NCI-H2171 (cell line): ENCODE data around the gene CAV1.

Experiments
- DNase-seq: peaks from one replicate; lab custom pipeline; 2025; lab: John Stamatoyannopoulos, UW

The CAV1 gene

DNA sequence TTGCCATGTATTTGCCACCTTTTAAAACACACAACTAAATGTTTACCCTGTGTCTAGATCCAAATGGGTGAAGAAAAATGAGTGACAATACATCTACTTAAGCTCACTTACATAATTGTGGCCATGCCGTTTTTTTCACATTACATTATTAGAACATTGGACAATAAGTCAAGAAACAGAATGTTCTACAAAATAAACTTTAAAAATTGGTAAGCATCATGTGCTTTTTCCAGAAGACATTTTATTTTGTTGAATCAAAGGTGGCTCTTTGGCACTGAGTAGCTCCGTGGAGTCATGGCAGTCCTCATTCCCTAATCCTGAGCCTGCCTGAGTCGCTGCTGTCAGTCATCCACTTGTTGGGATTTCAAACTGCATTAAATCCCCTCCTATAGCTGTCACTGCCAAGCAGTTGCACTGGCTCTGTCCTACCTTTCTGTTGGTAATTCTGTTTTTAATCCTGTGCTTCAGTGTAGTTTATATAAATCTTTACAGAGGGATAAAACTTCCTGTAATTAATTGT is 32.3 kb downstream of the CAV1 start:
- DNase-seq = no peak

DNA sequence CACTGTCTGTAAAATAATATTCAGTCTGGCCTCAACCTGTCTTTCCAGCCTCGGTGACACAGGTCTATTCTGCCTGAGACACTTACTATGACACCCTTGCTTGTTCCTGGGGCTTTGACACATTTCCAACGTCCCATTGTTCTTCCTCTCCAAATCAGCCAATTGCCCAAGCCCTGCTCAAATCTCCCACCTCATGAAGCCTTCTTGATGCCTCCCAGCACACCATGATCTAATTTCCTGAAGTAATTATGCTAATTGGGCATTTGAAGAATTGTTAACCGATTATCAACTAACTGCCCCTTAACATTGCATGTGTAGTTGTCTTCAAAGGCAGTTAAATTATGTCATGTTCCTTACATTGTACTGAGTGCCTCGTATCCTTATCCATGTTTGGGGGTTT is 33.1 kb downstream of the CAV1 start:
- DNase-seq = no peak

DNA sequence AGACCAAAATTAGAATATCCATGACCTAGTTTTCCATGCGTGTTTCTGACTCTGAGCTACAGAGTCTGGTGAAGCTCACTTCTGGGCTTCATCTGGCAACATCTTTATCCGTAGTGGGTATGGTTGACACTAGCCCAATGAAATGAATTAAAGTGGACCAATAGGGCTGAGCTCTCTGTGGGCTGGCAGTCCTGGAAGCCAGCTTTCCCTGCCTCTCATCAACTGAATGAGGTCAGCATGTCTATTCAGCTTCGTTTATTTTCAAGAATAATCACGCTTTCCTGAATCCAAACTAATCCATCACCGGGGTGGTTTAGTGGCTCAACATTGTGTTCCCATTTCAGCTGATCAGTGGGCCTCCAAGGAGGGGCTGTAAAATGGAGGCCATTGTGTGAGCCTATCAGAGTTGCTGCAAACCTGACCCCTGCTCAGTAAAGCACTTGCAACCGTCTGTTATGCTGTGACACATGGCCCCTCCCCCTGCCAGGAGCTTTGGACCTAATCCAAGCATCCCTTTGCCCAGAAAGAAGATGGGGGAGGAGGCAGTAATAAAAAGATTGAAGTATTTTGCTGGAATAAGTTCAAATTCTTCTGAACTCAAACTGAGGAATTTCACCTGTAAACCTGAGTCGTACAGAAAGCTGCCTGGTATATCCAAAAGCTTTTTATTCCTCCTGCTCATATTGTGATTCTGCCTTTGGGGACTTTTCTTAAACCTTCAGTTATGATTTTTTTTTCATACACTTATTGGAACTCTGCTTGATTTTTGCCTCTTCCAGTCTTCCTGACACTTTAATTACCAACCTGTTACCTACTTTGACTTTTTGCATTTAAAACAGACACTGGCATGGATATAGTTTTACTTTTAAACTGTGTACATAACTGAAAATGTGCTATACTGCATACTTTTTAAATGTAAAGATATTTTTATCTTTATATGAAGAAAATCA is 35.5 kb downstream of the CAV1 start:
- peak; percentile 1 for DNase-seq

DNA sequence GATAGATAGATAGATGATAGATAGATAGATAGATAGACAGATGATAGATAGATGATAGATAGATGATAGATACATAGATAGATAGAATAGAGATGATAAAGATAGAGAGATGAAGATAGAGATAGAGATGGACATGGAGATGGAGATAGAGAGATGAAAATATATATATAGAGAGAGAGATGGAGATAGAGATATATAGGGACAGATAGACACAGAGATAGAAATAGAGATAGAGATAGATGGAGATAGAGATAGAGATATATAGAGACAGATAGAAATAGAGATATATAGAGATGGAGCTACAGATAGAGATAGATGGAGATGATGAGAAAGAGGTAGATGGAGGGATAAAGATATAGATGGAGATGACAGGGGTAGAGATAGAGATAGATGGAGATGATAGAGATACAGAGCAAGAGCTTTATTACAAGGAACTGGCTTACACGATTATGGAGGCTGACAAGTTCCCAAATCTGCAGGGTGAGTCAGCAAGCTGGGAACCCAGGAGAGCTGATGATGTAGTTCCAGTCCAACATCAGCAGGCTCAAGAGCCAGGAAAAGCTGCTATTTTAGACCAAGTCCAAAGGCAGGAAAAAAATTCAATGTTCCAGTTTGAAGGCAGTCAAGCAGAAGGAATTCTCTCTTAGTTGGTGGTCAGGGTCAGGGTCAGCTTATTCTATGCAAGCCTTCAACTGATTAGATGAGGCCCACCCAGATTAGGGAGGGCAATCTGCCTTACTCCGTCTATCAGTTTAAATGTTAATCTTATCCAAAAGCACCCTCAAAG is 37.1 kb downstream of the CAV1 start:
- DNase-seq = no peak

DNA sequence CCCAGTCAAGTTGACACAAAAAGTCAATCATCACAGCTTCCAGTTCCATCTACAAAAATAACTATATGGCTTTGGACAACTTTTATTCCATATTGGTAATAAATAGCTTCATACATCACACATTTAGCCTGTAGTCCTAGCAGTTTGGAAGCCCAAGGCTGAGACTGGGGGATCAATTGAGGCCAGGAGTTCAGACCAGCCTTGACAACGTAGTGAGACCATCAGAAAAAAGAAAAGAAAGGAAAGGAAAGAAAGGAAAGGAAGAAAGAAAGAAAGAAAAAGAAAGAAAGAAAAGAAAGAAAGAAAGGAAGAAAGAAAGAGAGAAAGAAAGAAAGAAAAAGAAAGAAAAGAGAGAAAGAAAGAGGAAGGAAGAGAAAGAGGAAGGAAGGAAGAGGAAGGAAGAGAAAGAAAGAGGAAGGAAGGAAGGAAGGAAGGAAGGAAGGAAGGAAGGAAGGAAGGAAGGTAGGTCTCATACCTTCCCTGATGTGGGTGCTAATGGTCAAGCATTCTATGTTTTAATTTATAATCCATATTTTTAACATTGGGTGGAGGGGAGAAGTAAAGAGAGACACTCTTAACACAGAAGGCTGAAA is 37.8 kb downstream of the CAV1 start:
- DNase-seq = no peak

DNA sequence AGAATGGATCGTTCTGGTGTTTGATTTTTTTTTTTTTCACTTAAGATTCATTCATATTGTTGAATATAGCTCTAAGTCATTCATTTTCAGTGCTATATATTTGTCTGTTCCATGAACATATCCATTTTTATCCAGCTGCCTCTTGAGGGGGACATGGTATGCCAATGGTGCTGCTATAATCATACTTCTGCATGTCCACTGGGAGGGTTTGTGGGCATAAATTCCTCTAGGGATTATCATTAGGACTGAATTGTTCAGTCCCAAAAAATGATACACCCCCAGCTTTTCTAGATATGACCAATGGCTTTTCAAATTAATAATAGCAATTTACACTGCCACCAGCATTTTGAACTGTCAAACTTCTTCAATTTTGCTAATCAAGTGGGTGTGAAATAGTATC is 41.1 kb downstream of the CAV1 start:
- no peak for DNase-seq

DNA sequence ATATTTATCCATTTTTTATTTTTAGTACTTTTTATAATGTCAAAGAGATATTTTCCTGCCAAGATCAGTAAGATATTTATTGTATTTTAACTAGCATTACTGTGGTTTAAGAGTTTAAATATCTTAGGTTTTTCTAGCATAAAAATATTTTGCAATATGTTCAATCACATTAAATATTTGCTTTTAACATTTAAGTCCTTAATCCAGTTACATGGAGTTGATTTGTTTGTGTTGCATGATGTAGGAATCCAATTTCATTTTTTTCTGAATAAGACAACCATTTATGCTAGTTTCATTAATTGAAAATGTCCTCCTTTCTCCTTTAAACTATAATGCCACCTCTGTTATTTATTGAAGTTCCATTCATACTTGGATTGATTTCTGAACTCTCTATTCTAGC is 41.8 kb downstream of the CAV1 start:
- no peak for DNase-seq

DNA sequence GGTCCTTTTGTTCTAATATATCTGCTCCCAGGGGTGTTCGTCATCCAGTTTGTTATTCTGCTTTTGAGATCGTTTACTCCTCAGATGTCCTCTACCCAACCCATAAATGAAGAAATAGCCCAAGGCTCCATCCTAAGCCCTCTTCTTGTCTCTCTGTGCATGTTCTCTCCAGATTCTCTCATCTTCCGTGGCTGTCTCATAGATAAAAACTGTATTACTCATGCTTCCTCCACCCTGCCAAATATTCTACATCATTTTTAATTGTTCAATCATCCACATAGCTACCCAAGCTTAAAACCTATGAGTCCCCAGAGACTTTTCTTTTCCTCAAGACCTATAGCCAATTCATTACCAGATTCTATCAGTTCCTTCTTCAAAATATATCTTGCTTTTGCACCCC is 44.9 kb downstream of the CAV1 start:
- no peak for DNase-seq

DNA sequence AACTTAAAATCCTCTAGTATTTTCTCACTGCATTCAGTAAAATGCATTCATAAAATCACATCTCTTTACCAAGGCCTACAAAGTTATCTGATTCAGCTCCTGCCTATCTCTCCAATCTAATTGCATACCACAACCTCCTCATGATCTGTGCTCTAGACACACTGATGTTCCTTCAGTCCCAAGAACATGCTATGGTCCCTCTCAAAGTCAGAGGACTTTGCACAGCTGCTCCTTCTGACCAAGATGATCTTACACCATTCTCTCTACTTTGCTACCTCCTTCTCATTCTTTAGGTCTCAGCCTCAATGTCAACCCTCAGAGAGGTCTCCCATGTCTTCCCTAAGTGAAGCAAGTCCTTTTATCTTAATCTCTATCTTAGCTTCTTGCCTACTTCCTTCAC is 45.5 kb downstream of the CAV1 start:
- no peak for DNase-seq

DNA sequence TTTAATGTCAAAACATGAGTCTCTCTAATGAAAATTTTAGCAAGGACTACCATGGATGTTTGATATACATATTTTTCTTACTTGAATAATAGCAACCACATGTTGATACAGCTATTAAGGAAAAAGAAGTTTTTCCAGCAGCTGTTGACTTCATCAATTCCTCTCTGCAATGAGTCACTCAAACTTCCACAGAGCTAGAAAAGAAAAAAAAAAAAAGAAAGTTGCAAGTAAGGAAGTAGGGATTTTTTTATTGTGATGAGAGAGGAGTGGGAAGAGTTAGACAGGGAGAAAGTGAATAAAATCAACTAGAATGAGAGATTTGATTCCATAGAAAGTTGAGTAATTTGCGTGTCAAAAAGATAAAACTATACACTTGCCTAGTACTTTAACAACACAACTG is 46.2 kb downstream of the CAV1 start:
- DNase-seq = no peak

DNA sequence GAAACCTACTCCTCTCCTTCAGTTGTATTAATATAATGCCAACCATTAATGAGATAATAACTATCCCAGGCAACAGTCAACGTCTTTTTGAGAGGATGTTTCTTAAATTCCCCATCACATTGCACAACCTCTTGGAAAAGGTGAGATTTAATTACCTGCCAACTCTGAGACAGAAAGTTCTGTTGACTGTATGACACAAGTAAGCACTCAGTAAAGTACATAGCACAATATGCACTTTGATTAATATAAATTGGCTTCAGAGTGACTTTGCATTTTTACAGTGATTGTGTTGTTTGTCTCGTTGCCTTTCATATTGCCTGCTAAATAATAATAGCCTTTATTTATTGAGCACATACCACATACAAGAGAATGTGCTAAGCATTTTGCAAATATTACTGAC is 46.7 kb downstream of the CAV1 start:
- DNase-seq = no peak

DNA sequence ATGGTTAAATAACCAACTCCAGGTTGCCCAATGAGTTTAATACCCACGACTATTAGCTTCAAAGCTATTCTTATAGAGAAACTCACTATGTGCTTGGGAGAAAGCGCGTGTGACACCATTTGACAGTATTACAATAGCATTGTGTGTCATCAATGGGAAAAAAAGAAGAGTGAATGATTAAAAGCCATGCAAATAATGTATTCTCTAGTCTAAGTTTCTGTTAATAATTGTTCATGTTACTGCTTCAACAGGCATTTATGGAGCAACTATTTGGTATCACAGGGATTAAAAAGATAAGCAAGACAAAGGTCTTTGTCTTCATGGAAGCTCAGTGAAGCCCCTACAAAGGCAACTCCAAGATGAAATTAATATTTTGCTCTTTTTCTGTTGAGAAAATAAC is 47.2 kb downstream of the CAV1 start:
- no peak for DNase-seq

DNA sequence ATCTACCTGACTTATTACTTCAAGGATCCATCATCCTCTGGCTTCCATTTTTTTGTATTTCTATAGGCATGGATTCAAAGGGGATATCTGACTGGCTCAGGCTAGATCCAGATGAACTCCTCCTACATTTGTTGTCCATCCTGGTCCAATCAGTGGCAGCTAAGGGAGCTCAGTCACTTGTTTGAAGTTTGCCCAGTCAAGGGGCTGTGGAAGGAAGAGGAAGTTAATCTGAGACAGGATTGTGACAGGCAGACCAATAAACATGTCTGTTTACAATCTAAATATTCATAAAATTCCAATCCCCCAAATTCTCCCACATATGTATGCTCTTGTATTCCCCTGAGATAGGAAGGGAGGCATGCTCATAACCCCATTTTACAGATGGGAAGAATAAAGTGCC is 48.7 kb downstream of the CAV1 start:
- no peak for DNase-seq

DNA sequence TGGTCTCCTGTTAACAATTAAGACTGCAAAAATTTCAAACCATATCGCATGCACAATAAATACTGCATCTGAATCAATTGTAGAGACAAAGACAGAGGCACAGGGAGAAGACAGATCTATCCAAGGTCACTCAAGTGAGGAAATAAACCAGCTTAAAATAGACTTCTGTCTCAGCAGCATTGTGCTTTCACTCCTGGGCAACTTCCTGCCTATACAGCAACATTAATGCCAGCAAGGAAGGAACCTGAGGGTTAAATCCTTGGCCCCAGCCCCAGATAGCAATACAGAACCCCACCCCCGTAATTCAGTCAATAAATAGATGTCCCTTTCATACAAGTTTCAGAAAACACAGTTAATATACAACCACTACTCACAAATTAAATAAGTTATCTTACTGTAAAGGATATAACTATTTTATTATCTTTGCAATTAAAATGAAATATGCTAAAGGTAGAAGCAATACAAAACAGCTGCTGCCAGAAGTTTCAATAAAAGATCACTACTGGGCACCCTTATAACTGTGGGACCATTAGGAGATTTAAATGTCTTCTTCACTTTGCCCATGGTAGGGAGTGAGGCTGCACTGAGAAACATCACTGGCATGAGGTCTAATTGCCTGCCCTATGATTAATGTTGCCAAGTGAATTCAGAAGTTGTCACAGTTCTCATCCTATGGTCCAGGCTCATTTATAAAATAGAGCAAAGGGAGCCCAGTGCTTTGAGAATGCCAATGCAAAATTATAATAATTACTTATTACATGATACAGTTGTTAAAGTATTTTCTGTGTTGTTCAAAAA is 49.4 kb downstream of the CAV1 start:
- DNase-seq = no peak

DNA sequence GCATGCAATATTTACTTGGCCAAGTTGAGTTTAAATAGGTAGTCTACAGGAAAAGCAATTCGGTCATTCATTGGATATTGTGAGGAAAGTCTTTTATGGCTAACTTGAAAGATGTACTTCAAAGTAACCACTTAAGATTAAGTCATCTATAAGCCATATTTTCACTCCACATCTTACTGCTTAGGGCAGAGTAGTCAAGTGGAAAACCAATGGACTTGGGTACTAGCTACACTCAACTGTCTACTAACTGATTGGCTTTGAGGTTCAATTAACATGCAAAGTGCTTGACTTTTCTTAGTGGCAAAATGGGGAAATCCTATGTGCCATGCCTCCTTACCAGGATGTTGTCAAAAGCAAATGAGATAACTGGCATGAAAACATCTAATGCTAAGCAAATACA is 51.0 kb downstream of the CAV1 start:
- DNase-seq = no peak

DNA sequence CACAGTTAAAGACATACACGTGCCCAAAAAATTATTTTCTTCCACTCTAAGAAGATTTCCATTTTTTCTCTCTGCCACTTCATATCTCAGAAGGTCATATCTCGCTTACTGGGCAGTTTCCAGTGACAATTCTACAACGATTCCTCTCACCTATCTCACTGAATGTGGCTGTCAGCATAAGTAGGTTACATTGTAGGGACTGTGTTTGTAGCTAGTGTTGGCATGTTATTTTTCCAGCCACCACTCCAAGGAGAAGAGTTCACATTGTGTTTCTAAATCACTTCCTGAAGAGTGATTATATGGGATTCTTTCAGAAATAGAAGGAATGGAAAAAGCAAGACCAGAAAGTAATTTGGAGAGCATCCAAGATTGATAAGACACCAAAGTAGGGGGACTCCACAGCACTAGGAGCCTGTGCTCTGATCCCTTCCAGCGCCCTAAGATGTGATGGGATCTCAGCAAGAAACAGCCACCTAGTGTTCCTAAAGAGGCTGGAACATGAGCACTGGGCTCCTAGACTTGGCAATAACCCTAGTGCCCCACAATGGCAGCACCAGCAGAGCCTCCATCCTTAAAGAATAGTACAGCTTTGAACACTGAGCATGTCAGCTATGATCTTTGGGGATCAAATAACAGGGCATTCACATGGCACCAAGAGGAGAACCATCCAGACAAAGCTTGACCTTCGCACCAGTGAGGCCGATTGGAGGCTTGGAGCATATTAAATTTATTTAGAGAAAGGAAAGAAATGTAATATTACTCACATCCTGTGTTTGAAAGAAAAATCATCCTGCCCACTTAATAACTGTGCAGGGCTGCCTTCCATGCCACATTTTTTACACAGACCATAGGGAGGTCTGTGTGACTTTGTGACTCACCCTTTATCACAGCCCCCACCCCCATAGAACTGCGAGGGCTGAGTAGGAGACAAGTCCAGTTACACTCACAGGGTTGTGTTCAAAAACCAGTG is 51.8 kb downstream of the CAV1 start:
- no peak for DNase-seq

DNA sequence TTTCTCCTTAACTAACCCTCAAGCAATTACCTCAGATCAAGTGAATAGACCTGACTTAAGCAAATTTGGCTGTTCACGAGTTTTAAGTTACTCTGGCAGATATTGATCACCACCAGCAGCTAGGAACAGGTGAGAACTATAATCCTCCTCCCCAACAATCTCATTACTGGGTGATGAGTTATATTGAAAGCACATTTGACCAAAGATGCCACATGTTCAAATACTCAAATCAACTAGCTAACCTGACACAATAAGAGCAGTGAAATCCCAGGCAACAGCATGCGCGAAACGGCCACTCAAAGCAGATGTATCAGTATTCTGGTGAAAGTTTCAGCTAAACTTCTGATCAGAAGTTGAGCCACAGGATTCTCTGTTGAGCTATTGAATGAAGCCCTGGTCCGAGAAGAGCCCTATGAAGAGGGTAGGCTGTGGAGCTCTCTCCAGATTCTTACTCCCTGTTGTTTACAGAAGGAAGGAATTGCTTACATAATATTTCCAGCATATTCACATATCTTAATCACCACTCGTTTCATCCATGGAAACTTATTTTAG is 52.6 kb downstream of the CAV1 start:
- DNase-seq = no peak

DNA sequence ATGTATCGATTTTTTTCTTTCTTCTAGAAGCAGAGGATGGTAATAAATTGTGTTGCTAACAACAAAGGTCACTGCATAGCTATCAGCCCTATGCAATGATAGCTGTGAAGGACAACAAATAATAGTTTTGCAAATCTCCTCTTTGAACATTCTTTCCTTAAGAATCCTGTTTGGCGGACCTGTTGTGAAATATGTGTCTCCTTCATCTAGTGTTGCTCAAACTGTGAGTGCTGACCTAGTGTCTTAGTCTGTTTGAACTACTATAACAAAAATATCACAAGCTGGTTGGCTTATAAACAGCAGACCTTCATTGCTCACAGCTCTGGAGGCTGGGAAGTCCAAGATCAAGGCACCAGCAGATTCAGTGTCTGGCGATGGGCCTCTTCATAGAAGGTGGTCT is 53.7 kb downstream of the CAV1 start:
- no peak for DNase-seq

DNA sequence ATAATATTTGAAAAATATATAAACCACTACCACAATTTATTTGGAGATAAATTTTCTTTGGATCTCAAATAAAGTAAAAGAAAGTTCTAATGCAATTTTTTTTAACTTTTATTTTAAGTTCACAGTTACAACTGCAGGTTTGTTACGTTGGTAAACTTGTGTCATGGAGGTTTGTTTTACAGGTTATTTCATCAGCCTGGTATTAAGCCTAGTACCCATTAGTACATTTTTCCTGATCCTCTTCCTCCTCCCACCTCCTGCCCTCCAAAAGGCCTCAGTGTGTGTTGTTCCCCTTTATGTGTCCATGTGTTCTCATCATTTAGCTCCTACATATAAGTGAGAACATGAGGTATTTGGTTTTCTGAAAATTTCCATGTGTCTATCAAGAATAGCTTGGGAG is 54.5 kb downstream of the CAV1 start:
- DNase-seq = no peak

DNA sequence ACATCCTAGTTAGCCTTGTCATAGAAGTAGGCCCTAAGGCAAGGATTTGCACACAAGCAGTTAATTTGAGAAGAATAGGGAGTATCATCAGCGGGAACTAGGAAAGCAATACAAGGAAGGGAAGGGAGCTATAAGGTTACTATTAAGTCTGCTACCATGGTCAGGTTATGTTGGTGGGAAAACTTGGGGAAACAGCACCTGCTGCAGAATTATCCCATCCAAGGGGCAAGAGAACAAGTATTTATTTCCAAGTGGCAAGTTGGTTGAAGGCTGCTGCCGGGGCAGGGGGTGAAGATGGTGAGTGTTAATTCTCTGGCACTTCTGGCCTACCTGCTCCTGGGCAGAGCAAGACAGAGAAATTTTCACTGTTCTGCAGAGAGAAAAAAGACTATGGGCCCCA is 55.0 kb downstream of the CAV1 start:
- DNase-seq = no peak
